Heart left ventricle (tissue), 13 donors: ENCODE measurements around the gene GSDMA.

Experiments
- POLR2A ChIP-seq, 2 donors: fragments of 450-650 bp; IDR thresholded peaks; one replicate each; pipeline ENCODE4 v1.6.1; 2017; ENCODE audit warnings: antibody characterized with exemption in 2 of 2, mild to moderate bottlenecking in 2 of 2, moderate library complexity in 2 of 2
- TF ChIP-seq, protein P1 (sequence below), 12 donors: fragments of 200-600 bp; sonication (generic) in 4 of 12; IDR thresholded peaks; one replicate each; pipeline versions ENCODE4 v1.5.0 to v1.8.0; 2018 to 2022; ENCODE audit warnings: antibody characterized with exemption in 12 of 12, mild to moderate bottlenecking in 5 of 12
- donor health status: ischemic (EF 13 %, LVEDD 7.1; RV severe dilation, severe dysfunction).
- donor health status: DM: no; HTN: yes; CAD: no.
- donor health status: DM: no; HTN: no; CAD: no.
- donor health status: ischemic (EF 25% LVEDD 6.9; RV normal size, moderate dysfunction).
- donor health status: ischemic (EF 25% LVEDD 5.7; RV mildly dilated, moderate dysfunction).
- donor health status: ischemic (EF 35%, LVEDD 5.7; RV mildly dilated, moderate dysfunction).
- donor health status: nonischemic (EF 11% LVEDD 7.7; RV severe dilation, severe dysfunction).
- donor health status: DM: yes; HTN: yes; CAD: no.
- donor health status: PGD.
- donor health status: ischemic (EF 29% LVEDD 5.4; RV normal size, mild dysfunction).
- donor health status: nonischemic (EF 23%, LVEDD 6.1; RV moderate dilation, normal function).

DNA sequence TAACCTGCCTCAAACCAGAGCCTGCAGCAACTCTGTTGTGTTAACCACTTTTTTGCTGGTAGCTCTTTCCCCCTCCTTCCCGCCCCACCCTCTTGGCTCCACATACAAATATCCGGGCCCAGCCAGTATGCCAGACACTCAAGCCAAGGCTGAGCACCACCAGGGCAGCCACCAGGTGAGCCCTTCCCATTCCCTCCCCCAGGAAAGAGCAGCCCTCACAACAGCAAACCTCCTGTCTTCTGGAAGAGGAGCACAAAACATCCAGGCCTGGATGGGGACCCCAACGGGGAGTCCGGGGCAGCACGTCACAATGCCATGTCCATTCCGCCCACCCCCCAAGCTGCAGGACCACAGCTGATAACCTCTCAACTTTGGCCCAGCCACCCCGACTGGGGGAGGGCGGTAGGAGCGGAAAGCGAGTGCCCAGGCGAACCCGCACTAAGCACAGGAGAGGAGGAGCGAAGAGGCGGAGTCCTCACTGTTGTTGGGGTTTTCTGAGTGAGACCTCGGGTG lies 36.2 kb upstream of the GSDMA start:
- TF ChIP-seq, protein P1, sequence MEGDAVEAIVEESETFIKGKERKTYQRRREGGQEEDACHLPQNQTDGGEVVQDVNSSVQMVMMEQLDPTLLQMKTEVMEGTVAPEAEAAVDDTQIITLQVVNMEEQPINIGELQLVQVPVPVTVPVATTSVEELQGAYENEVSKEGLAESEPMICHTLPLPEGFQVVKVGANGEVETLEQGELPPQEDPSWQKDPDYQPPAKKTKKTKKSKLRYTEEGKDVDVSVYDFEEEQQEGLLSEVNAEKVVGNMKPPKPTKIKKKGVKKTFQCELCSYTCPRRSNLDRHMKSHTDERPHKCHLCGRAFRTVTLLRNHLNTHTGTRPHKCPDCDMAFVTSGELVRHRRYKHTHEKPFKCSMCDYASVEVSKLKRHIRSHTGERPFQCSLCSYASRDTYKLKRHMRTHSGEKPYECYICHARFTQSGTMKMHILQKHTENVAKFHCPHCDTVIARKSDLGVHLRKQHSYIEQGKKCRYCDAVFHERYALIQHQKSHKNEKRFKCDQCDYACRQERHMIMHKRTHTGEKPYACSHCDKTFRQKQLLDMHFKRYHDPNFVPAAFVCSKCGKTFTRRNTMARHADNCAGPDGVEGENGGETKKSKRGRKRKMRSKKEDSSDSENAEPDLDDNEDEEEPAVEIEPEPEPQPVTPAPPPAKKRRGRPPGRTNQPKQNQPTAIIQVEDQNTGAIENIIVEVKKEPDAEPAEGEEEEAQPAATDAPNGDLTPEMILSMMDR (IDR thresholded peaks at IDR 0.05) = no peak
- TF ChIP-seq POLR2A (IDR thresholded peaks at IDR 0.05) = no peak
